Stimulated activated CD4-positive, alpha-beta T cell treated with anti-CD3 and anti-CD28 coated beads, Interleukin-4, amount 100 ng/mL, for 48 hours (primary cell): ENCODE results near the gene TRMT44.
"Not testable (repeated sequence)": the region's sequence is repeated elsewhere in the genome, so short reads cannot be mapped to it uniquely, and the experiment has no call there.

Source experiments
- DNase-seq, 2 donors: peaks; one replicate each; pipeline ENCODE4 v3.0.0-alpha.2; 2020; ENCODE audit warnings: low read depth in 2 of 2

TRMT44 gene

DNA sequence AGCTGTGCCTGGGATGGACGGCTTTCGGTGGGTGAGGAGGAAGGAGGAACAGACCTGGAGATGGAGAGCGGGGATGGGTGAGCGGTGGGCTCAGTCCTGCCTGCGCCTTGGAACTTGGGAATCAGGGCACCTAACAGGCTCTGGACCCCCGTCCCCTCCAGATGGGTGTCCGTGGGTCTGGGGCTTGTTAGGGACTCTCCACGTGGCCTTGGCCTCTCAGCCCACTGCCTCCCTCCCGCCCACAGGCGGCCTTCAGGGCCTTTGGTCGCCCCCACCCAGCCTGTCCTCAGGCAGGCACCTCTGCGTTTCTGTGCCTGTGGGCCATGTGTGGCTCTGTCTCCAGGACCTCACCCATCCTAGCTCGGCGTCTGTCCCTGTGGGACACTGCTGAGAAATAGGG lies 29.0 kb downstream of the TRMT44 start:
- DNase-seq = no peak

DNA sequence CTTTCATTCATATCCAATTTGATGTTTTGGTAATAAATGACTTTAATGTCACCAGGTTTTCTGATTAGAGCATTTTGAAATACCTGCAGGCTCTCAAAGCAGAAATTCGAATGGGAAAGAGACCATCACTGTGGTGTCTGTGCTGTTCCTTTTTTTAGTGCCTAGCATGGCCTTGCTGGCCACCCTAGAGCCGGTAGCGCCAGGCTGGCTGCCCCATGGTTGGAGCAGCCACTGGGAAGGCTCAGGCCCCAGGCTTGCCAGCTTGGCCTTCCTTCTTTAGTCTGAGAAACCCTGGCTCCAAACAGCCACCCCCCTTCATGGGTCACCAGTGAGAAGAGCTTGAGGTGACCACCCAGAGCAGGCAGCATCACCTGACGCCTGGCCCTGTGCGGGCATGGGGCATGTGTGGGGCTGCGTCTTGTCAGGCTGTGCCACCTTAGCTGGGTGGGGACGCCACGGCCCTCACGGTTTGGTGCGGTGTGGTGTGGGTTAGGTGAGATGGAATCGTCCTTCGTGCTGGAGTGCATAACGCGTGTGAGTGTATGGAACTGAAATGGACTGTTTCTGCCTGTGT lies 30.0 kb downstream of the TRMT44 start:
- no peak for DNase-seq

DNA sequence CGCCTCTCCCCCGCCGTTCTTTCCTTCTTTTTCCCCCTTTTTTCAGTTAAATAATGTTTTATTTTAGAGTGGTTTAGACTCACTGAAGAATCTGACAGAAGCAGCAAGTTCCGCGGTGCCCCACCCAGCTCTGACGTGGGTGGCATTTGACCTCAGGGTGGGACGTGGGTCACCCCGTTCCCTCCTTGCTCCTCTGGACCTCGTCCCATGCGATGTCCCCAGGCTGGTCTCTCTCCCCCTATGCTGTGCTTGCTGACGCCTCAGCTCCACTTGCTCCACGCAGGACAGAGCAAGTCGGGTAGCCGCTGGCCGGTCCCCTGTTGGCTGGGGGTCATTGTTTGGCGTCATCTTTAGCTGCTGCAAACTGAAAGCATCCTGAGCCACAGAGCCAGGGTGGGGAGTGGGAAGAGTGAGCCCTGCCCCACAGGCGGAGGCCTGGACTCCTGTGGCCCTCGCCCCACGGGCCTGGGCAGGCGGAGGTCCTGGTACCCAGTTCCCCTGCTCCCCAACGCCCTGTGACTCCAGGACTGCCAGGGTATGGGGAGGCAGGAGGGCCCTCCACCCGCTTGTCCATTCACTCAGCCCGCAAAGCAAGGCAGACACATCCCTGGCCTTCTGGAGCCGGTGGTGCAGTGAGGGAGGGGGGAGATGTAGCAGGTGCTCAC lies 30.8 kb downstream of the TRMT44 start:
- DNase-seq = no peak

DNA sequence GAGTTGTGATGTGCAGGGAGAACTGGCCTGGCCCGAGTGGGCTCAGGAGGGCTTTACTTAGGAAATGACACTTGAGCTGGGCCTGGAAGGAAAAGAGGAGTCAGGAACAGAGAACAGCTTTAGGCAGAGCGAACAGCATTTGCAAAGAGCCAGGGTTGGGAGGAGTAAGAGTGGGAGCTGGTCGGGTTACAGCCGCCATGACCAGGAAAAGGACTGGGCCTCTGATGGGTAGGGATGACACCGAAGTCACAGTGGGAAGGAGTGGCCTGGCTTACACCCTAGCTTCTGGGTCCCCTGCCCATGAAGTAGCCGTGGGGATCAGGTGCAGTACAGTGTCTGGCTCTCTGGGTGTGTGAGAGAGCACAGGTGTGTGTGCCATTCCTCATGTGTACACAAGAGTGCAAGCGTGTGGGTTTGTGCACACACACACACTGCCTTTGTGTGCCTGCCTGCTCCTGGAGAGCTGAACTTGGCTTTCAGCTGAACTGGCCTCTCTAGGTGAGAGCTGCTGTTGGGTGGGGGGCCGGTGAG lies 31.6 kb downstream of the TRMT44 start:
- DNase-seq = no peak

DNA sequence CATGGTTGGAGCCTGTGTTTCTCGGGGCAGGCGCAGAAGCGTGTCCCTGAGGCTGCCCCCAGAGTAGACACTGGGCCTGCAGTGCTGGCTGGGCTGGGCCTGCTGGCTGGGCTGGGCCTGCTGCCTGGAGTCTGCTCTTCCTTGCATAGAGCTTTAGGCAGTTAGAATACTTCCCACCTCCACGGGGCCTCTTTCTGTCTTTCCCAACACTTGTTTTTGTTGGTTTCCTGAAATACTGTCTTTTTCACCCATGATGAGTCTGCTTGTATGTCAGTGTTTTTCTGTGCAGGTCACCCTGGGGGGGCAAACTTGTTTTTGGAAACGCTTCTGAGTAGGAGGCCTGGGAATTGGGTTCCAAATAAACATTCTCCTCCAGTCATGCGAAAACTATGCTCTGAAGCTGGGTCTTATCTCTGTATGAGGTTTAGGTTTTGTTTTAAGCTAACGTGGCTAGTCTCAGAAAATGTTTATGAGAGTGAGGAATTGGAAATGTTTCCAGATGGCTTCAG lies 32.2 kb downstream of the TRMT44 start:
- DNase-seq = no peak

DNA sequence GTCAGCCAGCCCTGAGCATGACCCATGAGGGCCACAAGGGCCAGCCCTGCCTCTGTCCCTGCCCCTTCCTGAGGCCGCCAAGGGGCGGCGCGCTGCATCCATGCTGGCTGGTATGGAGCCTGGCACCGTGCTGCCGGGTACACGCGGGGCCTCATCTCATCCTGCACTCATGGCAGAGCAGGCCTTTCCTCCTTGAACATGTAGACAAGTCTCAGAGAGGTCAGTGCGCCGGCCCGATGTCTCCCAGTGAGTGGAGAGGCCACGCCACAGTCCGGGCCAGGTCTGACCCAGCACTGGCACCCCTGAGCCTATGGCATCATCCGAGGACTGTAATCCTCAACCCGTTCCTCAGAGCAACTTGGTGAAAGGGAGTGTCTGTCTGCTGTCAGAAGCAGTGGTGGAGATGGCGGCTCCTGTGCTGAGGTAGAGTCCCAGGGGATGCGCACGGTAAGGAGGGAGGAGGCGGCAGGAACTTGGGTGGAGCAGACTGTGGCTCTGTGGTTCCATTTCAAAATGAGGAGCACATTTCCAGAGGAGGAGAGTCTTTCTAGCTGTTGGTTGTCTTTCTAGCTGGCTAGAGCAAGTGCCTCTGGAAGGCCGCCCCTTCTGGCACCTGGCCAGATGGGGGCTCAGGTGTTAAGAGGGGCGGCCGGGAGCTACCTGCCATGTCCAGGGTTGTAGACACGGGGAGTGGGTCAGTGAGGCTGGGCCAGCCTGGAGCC lies 32.8 kb downstream of the TRMT44 start:
- no peak for DNase-seq

DNA sequence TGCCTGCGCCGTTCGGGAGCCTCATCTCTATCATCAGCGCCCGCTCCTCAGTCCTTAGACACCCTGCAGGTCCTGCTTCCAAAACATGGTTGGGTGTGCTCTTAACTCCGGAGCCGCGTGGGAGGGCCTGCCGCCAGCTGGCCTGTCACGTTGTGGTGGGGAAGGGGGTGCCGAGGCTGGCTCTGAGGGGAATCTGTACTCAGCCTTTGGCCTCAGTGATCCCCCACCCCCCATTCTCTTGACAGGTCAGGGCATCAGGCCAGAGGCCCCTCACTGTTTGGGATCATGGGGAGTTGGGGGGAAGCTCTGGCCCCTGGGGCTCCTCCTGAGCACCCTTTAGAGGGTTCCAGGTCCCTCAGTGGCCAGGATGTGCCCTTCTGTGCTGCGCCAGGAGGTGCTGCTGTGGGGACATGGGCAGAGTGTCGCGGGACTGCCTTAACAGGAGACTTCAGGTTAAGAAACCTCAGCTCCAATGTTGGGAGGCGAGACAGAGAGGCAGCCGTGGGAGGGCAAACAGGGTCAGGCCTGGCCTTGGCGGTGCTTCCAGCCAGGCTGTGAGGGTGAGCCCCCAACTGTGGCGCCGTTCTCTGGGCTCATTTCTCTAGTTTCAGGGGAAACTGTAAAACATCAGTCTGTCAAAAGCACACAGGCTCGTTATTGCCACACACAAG lies 33.5 kb downstream of the TRMT44 start:
- DNase-seq = no peak

DNA sequence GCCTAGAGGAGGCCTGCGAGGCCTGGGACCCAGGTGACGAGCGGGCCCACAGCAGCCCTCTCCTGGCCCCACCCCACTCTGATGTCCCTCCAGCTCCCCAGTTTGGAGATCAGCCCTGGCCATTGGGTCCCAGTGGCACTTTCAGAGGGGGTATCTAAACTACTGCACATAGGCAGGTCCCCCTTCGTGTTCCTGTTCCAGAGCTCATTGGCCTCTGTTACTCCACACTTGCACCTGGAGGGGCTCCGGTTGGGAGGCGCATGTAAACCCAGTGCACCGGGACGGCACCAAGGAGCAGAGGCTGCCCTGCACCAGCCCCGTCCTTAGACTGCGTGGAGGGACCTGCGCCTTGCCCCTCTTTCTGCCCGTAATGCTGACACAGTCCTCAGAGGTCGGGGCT lies 34.3 kb downstream of the TRMT44 start:
- no peak for DNase-seq

DNA sequence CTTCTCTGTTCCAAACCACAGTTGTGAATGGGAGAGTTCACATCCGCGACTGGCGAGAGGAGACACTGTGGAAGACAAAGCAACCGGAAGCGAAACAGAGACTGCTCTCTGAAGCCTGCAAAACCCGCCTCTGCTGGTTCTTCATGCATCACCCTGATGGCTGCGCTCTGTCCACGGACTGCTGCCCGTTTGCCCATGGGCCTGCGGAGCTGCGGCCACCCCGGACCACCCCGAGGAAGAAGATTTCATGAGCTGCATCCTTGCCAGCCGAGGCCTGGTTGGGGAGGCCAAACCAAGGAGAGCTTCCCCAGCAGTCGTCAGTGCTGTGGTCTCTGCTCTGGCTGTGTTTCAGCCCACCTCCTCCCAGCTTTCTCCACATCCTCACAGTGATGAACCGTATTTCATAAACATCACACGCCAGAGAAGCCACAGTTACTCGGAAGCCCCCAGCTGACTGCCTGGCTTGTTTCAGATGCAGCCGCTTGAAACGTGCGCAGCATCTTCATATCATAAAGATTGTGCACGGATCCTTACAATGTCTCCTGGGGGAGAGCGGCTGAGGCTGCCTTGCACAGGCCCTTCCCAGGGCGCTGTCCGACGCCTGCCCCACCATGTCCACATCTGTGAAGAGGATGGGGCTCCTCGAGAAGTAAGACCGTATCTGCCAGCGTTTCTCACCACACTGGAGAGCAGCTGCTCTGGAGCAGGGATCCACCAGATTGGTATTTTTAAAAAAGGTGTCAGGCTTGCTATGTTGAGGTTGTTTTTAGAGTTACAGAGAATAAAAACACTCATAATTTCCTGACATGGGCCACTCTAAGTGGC lies 35.4 kb downstream of the TRMT44 start:
- DNase-seq = no peak

DNA sequence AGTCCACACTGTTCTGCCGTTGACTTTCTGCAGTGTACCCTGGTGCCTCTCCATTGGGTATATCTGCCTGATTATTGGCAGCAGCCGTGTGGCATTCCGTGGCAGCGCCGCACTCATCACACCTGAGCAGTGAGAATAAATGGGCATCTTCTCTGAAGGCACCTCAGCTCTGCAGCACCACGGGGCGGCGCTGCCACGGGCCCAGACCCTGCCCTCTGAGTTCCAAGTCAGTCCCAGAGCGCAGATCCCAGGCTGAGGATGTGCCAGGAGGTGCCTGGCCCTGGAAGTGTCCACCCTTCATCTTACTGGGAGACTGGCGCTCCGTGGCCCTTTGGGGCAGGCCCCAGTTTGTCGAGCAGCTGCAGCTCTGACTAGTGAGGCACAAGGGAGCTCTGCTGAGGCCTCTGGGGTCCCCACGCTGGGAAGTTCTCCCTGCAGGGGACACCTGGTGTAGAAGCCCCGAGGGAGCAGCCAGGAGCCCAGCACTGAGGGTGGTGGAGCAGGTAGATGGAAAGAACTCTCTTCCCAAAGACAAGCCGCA lies 36.6 kb downstream of the TRMT44 start:
- no peak for DNase-seq

DNA sequence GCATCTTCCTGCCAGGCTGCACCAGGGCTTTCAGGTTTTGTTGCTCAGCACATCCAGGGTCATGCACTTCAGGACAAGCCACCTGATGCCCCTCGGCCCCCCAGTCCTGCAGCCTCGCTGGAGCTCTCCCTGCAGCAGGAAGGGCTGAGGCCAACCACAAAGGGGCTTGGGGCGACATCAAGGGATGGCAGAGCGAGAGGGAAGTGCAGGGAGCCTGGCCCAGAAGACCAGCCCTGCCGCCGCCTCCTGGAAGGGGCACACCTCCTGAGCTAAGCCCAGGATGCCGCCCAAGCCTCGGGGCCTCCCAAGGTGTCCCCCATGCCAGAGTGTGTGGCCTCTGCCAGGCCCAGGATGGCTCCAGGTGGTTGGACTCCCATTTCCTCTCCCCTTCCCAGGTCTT lies 37.1 kb downstream of the TRMT44 start:
- DNase-seq = no peak

DNA sequence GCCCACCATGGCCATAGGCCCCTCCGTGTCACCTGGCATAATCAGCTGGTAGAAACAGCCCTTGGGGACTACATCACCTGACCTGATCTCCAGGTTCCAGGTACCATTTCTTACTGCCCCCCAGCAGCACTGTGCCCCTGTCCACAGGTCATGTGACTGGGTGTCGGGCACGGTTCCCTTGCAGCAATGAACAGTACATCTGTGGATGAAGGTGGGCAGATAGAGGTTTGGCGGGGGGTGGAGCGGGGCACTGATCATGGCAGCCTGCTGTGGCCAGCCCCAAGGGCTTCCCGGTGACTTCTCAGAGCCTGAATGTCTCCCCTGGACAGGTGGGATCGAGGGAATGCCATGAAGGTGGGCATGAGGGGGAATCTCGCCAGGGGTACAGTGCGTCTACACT lies 37.8 kb downstream of the TRMT44 start:
- DNase-seq = no peak

DNA sequence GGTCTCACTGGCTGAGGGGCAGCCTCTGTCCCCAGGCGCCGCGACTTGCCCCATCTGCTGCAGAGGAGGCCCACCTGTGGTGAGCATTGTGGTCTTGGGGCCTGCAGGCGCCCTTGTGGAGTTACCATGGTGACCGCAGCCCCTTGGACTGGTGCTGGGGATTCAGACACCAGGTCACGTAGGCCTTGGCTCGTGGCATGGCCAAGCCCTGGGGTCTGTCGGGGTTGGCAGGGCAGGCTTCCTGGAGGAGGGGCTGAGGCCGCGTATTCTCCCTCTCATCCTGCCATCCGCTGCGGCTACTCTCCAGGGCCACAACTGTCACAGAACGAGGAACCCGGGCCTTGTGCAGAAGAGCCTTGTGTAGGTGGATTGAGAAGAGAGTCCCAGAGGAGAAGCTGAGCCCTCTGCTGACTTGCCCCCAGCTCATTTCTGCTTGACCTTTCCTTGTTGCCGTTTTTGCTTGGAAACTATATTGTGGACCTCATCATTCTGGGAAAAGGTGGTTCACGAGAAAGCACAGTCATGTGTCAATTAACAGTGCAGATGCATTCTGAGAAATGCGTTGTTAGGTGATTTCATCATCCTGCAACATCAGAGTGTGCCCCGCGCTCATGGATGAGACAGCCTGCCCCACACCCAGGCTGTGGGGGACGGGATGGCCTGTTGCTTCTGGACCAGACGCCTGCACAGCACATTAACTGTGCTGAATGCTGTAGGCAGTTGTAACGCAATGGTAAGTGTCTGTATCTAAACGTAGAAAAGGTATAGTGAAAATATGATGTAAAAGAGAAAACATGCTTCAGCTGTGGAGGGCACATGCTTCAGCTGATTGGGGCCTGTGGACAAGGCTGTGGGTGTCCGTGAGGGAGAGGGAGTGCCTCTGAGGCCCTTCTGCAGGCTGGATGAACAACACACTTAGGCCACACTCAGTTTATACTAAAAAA lies 38.5 kb downstream of the TRMT44 start:
- no peak for DNase-seq

DNA sequence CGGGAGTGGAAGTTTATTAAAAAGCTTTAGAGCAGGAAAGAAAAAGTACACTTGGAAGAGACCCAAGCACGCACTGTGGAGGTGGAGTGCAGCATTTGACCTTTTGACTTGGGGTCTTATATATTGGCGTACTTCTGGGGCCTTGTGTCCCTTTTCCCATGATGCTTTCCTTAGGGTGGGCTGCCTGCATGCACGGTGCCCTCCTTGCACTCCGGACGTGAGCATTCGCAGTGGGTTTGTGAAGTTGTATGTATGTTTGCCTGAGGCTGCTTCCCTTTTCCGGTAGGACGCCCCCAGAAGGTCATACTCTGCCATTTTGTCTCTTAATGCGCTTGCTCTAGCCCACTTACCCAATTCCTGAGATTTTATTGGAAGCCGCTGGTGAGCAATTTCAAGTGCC lies 39.6 kb downstream of the TRMT44 start:
- no peak for DNase-seq

DNA sequence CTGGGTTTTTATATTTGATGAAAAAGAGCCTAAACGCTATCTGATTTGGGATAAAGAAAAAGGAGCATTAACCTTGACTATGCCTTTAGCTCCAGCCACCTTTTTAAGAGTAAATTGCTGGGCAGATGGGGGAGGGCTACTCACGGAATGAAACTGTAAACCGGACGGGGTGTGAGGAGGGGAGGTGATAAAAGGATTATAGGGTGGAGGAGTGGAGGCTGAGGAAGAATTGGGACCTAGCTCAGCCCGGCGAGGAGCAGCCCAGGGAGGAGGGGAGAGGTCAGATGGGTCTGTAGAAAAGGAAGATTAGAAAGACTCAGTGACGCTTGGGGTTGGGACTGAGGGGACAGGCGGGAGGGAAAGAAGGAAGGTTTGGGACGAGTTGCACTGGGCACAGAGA lies 46.1 kb downstream of the TRMT44 start:
- not testable (repeated sequence) for DNase-seq

DNA sequence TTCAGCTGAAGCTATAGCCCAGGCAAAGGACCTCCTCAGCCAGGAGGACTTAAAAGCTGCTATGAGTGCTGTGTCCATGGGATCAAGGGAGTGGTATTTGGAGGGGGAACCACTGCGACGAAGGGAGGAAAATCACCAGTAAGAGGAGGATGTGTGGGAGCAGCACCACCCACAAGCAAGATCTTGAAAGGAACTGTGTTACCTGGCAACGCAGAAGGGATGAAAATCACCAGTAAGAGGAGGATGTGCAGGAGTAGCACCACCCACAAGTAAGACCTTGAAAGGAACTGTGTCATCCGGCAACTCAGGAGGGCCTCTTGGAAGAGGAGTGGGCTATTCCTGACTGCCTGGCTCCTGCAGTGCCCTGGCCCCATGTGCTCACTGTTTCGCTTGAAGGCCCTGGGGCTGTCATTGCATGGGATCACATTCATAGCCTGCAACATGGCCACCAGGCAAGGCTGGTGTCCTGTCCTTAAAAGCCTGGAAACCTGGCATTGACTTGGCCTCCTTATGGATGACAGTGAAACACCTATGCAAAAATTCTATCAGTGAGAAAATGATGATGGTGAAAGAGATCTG lies 48.3 kb downstream of the TRMT44 start:
- no peak for DNase-seq

DNA sequence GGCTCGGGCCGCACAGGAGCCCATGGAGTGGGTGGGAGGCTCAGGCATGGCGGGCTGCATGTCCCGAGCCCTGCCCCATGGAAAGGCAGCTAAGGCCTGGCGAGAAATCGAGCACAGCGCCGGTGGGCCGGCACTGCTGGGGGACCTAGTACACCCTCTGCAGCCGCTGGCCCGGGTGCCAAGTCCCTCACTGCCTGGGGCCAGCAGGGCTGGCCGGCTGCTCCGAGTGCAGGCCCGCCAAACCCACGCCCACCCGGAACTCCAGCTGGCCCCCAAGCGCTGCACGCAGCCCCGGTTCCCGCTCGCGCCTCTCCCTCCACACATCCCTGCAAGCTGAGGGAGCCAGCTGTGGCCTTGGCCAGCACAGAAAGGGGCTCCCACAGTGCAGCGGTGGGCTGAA lies 50.9 kb downstream of the TRMT44 start:
- DNase-seq = not testable (repeated sequence)

DNA sequence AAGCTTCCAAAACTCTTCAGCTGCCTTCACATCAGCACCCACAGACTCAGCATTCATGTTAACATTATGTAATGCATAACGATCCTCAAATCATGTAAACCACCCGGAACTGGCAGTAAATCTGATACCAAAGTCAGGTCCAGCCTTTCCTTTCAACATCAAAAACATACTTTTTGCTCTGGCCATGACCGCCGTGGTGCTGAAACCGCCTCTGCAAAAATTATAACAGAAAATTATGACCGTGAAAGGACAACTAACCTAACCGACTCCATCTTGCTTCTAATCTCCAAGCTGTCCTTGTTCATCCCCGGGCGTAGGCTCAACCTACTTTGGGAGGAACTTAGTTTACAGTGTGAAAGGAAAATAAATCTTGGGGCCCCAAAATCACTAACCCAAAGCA lies 51.6 kb downstream of the TRMT44 start:
- DNase-seq = no peak

DNA sequence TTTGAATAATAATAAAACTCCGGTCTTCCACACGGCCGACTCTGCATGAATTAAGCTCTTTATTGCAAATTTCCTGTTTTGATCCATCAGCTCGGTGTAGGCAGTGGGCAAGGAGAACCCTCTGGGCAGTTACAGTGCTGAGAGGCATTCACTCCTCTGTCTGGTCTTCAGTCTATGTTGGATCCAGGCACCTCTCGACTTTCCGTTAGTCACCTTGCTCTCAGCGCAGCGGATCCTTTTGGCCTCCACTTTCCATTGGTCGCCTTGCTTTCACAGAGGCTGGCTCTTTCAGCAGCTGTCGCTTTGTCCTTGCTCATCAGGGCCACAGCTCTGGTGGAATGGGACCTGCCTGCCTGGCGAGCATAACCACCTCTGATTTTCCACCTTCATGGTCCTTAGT lies 52.9 kb downstream of the TRMT44 start:
- no peak for DNase-seq

DNA sequence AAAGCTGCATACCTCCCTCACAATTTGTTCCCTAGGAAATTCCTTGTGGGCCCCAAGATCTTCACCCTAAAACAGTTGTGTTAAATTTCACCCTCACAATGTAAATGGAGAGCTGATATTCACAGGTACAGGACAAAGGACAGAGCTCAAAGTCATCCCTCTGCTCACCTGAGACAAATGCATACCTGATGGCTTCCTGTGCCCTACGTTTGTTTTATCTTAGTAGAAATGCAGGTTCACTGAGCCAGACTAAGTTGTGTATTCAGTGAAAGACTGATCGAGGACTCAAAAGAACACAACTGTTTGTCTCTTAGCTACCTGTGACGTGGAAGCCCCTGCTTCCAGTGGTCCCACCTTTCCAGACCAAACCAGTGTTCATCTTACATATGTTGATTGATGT lies 53.6 kb downstream of the TRMT44 start:
- DNase-seq = no peak
